GM19099 (cell line): Measurements from ENCODE around the gene RGS17.

Experiments used
- POLR2A ChIP-seq: IDR thresholded peaks from 3 replicates; pipeline ENCODE4 v1.6.1; 2011; ENCODE audit warnings: low read depth; ENCODE audit not compliant: insufficient read length; ENCODE audit errors: extremely low read depth

Gene RGS17

DNA sequence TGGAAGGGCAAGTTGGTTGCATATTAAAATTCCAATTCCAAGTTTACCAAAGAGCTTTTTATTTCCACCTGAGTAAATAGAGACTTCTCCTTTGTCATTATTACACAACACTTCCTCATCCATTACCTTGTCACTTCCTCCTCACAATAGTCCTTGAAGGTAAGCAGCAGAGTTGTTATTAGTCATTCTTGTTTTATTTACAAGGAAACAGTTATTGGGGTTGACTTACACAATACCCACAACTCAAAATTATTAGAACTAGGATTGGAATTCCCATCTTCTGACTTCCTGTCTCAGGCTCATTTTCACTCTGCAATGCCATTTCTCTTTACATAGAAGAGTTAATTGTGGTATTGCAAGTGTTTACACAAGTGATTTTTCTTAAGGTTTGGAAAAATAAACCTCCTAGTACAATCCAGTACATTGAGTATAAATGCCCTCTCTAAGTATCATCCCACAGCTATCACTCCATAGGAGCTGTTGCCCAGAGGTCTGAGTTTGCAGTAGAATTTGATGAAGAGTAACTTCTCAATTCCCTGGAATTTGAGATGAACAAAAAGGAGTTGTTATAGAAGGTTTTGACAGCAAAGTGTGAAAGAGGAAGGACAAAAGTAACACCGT, 99.6 kb downstream of the RGS17 start:
- TF ChIP-seq POLR2A: no peak

DNA sequence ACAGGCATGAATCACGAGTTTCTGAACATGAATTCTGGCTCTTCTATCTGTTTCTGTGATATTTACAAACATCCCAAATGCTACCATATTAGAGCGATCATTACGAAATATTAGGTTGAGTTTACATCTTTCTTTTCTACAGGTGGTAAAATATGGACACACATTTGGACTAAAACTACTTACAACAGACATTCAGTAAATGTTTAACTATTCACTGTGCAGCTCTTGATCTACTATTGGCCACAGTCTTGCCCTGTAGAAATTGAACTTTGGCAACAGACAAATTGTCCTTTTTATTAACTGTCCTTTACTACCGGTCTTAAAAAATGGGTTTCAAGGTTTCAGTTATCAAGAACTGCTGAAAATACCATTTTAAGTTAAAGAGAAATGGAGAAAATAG, 102.1 kb downstream of the RGS17 start:
- TF ChIP-seq POLR2A: no peak

DNA sequence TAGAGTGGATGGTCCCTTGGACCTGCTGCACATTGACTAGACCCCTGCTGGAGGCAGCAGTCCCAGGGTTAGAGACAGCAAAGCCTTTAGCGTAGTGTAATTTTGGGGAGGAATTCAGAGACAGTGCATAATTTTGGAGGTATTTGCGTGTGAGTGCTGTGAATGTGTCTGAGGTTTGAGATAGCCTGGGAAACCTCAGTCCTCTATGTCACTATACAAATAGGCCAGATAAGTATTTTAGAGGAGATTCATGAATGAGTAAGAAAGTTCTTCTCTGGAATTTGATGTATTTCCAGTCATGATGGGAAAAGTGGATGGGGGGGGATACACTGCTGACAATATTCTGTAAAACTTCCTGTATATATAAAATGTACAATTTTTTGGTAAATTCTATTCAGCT, 102.8 kb downstream of the RGS17 start:
- TF ChIP-seq POLR2A: no peak

DNA sequence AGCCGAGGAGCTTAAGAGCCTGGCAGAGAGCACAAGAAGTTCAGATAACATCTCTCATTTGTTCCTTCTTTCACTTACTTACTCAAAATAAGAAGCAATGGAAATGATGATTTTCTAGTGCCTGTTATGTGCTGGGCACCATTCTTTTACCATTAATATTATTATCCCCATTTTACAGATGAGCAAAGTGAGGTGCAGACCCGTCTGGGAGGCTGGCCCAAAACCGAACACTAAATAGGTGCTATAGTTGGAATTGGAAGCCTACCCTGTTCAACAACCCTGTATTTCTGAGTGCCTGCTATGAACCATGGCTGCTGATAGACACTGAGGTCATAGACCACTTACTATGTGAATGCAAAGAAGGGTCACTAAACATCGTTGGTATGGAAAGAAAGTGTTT, 103.6 kb downstream of the RGS17 start:
- TF ChIP-seq POLR2A: no peak

DNA sequence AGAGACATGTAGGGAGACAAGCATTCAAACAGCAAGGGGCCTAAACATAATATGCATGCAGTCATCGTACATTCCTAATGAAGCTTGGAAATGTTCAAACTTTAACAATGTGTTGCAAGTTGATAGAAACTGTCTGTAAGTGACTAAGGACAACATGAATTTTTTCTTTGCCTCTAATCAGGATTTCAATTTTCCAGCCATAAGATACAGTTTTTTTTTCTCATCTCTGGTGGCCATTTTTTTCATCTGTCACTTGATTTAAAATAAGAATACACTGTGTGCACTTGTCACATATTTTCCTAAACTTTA, 106.4 kb downstream of the RGS17 start:
- TF ChIP-seq POLR2A: no peak

DNA sequence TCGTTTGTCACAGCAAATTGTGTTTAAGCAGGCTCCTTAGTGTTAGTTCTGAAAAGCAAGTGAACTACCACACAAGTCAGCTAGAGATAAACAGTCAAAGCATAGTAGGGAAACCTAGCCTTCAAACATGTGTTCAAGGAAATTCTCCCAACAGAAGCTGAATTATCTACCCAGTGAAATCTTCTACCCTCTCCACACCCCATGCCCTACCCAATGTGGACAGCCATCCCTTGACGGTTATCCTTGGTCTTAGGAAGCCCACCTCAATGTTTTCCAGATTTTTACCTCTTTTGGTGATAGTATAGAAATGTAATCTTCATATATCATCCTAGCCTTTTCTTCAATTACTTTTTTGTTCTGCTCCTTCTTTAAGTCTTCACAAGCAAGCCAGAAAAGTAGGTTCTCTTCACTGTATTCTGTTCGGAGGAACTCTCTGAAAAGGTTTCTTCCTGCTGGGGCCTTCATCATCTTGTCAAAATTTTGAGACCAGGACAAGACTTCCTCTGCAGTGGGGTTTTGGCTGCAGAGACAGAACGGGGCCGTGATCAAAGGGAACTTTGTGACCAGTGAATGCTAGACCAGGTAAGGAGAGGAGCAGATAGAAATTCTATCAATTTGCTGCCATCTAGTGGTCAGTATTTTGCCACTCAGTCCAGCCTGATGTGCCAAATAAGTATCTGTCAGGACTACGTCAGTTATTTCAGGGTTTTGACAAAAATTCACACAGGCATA, 106.9 kb downstream of the RGS17 start:
- no peak for TF ChIP-seq POLR2A

DNA sequence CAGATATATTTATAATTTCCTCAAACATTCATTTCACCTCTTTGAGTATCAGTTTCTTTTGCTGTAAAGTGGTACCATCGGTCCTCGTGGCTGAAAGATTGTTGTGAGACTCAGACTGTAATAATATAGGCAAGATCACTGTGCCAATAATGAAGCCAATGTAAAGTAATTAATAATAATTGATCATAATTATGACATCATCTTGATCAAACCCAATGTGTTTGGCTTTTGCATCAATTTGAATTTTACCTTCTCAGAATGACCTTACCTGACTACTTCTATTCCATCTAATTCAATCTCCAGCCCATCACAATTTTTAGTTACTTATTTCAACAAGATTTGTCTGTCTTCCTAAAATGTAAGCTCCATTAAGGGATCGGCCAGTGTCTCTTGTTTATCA, 112.7 kb downstream of the RGS17 start:
- no peak for TF ChIP-seq POLR2A

DNA sequence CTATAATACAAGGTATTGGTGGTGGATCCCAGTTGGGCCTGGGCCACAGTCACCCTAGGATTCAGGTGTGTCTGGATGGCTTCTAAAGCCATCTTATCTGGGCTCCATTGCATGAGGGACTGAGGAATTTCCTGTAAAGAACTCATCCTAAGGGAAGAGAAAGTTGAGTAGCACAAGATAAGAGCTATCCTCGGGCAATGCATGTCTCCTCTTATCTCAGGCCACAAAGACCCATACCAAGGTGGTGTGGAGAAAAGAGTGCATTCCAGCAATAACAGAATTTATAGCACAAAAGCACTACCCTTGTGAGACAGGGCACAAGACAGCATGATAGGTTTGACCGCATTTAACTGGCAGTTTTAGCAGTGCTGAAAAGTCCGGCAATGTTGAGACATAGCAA, 114.2 kb downstream of the RGS17 start:
- TF ChIP-seq POLR2A: no peak

DNA sequence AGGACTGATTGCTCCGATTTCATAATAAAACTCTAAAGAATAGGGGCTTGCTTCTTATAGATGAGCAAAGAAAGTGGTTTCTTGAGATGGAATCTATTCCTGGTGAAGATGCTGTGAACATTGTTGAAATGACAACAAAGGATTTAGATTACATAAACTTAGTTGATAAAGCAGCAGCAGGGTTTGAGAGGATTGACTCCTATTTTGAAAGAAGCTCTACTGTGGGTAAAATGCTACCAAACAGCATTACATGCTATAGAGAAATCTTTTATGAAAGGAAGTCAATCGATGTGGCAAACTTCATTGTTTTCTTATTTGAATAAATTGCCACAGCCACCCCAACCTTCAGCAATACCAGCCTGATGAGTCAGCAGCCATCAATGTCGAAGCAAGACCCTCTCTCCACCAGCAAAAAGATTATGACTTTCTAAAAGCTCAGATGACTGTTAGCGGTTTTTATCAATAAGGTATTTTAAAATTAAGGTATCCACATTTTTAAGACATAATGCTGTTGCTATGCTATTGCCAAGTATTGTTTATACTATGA, 115.9 kb downstream of the RGS17 start:
- no peak for TF ChIP-seq POLR2A

DNA sequence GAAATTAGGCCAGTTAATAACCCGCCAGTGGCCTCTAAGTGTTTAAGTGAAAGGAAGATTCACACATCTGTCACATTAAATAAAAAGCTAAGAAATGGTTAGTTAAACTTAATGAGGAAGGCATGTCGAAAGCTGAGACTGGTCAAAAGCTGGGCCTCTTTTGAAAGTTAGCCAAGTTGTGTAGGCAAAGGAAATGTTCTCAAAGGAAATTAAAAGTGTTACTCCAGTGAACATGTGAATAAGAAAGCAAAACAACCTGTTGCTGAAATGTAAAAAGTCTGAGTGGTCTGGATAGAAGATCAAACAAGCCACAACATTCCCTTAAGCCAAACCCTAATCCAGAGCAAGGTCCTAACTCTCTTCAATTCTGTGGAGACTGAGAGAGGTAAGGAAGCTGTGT, 117.6 kb downstream of the RGS17 start:
- TF ChIP-seq POLR2A: no peak

DNA sequence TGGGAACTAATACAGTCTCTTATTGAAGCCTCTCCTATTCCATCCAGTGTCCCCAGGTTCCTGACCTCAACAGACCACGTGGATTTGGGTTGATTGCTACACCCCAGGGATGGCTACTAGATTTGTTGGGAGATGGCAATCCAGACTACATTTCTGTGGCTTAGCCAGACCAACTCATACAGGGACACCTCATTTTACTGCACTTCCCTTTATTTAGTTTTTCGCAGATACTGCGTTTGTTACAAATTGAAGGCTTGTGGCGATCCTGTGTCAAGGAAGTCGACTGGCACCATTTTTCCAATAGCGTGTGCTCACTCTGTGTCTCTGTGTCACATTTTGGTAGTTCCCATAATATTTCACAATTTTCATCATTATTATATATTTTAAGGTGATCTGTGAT, 118.2 kb downstream of the RGS17 start:
- no peak for TF ChIP-seq POLR2A

DNA sequence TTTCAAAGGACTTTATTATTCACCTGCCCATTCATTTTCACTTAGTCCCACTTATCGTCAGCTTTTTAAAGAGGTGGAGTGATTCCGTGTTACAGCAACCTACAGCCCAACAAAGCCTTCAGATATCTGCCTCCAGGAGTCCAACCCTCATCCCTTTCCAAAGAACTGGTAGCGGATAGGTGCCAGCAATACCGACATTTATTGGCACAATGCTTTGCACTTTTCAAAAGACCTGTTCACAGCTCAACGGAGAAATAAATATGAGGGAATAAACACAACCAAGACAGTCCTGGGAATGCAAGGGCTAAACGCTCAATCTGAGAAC, 127.8 kb downstream of the RGS17 start:
- TF ChIP-seq POLR2A: no peak

DNA sequence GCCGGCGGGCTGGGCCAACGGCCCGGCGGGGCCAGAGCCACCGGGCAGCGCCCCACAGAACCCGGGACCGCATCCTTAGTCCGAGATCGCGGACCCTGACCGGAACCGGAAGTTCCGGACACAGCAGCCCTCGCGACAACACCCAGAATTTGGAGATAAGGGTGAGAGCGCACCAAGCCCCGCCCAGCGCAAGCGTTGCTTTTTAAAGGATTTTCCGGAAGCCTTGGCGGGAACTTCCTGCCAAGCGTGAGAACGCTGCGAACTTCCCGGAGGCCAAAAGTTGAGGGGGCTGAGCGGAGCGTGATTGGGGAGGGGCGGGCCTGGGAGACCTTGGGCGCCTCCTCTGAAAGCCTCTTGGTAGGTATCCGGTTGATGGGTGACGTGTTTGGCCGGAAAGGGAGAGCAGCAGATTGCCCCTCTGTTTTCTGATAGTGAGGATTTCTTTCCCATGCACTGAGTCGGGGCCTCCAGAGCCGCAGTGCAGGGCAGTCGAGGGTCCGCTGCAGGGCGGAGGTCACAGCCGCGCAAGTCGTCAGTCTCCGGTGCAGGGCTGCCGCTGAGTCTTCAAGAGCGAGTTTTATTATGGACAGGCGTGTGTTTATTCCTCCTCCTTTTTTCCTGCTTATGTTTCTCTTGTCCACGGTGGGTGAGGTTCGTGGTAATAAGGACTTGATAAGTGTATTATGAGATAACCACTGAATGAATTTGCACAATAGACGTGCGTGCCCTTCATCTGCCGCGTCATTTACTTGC, 128.3 kb downstream of the RGS17 start, which contains the start of gene MTRF1L:
Gene MTRF1L (minus strand): TSS at position 97 of the 753 bp plus-strand sequence. CDS start 24 bp downstream, at position 73.
- TF ChIP-seq POLR2A: peak; percentile 76

DNA sequence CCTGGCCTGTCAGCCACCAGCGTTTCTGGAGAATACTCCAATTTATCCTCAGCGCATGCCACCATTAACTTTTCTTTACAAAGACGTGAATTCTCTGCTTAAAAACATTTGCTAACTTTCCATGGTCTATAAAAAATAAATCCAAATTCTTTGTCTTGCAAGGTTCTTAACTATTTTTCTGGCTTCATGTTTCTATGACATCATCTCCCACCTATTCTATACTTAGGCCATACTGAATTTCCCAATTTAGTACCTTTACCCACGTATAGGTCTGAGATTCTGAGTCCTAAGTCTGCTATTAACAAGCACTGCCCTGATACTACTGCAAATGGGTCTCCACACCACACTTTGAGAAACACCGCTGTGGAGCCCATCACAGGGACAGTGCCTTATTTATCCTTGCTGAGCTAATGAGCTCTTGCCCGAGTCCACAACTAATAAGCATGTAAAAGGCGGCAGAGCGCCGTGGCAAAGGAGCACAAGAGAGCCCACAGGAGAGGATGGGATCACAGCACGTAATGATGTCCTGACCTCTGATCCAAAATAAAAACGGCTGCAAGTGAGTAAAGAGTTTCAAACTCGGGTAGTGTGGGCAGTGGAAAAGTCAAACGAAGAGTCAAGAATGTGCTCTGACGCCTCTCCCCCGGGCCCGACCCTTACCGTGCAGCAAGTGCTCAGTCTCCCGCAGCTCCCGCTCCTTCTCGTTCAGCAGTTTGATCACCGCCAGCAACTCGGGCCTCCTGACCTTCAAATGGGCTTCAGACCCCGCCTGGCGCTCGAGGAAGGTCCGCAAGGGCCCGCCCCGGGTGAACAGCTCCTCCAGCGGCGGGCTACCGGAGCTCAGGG, 129.1 kb downstream of the RGS17 start:
- no peak for TF ChIP-seq POLR2A

DNA sequence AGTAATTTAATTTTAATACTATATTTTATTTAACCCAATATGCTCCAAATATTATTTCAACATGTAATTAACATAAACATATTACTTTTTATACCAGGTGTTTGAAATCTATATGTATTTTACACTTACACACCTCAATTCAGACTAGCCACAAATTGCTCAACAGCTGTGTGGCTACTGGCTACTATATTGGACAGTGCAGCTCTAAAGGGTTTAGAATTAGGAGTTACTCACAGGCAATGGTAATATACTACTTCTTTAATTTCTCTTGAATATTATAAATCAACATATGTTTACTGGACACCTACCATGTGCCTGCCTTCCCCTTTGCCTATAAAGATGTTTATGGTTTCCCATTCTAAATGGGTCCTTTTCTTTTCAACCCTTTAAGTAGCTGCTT, 130.8 kb downstream of the RGS17 start:
- no peak for TF ChIP-seq POLR2A

DNA sequence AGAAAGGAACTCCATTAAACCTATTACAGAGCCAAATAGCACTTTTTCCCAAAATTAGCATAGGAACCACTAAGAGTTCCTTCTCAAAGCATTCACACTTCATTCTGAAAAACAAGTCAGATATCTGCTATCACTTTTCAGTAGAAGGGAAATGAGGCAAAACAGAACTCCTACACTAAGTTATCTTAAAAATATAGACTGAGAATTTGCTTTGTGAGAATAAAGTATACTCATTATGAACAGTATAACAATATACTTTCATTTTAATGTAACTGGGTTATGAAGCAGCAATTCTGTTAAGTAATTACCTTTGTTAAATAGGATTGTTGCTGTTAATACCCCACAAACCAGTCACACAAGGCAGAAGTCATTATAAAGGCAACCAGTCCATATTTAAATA, 137.2 kb downstream of the RGS17 start:
- TF ChIP-seq POLR2A: no peak

DNA sequence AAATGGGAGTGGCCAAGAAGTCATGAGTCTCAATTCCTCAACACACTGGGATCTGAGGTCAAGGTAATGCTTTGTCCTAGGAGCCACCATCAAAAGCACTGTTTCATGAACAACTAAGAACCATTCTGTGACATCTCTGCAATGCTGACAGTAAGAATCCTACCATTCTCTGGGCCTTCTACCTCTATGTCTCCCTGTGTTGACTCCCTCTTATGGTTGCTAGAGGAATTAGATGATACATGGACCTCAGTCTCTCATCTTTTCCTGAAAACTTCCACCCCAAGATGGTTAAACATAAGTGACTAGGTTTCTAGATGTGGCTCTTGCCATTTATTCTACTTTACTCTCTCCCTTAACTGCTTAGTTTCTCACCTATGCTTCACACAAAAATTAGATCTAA, 137.7 kb downstream of the RGS17 start:
- no peak for TF ChIP-seq POLR2A
